GM12891 (cell line): ENCODE results near the gene CTSA.

Experiments
- POLR2A ChIP-seq: IDR thresholded peaks from 2 replicates; pipeline ENCODE4 v1.6.1; 2011; ENCODE audit warnings: low read depth, low read length, control low read depth
- POLR2AphosphoS5 ChIP-seq: IDR thresholded peaks from 2 replicates; pipeline ENCODE4 v1.6.1; 2011; ENCODE audit warnings: low read depth, low read length, control low read depth
- POU2F2 ChIP-seq: IDR thresholded peaks from 2 replicates; pipeline ENCODE4 v1.6.1; 2011; ENCODE audit warnings: low read depth, mild to moderate bottlenecking, control low read depth, low read length, moderate library complexity
- SPI1 ChIP-seq: IDR thresholded peaks from 2 replicates; pipeline ENCODE4 v1.6.1; 2011; ENCODE audit warnings: low read depth, low read length, control low read depth
- TAF1 ChIP-seq: IDR thresholded peaks from 2 replicates; pipeline ENCODE4 v1.6.1; 2011; ENCODE audit warnings: low read depth, low read length, control low read depth

- TF ChIP-seq POLR2AphosphoS5 (no peak), POLR2A (no peak), SPI1 (no peak), TAF1 (no peak), POU2F2 (no peak)
Observed at GRCh38 chr20:45874576-45874975, 16.6 kb upstream of the CTSA start.
